ENCODE data around the gene WLS.

WLS gene

DNA sequence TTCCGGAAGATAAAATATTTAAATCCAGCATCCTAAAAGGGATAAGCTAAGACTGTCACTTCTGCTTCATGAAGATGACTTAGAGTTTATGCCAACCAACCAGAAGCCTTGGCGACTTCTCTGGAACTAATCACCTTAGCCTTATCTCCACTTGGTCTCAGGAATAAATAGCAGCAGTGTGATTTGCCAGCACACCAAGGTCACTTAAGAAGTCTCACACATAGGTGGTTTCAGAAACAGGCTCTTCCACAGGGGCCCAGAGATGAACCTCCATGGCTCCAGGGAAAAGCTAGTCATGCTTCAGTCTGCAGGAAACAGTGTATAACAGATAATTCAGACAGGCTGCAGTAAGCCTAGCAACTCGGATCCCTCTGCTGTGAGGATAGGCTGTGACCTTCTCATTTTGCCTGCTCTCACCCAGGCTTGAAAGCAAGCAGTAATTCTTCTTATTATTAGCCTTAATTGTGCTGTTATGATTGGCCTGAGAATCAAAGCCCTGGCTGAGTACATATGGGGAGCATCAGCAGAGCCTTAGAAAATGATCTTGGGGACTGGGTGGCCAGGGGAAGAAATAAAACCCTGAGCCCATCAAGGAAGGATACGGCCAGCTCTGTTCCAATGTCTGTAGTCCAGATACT is 84.7 kb downstream of the WLS start:
- no peak for ATAC-seq
- TF ChIP-seq ZFP3 (CRISPR knock-in tag; IDR thresholded peaks at IDR 0.05) (no peak), CSDC2 (CRISPR knock-in tag; IDR thresholded peaks at IDR 0.05) (no peak), TOX (CRISPR knock-in tag; IDR thresholded peaks at IDR 0.05; ENCODE audit: borderline replicate concordance) (no peak), PPARA (CRISPR knock-in tag; IDR thresholded peaks at IDR 0.05; ENCODE audit: borderline replicate concordance) (no peak), ZNF70 (CRISPR knock-in tag; IDR thresholded peaks at IDR 0.05) (no peak), BACH2 (CRISPR knock-in tag; IDR thresholded peaks at IDR 0.05; ENCODE audit: borderline replicate concordance) (no peak)
- TF ChIP-seq, protein P1, sequence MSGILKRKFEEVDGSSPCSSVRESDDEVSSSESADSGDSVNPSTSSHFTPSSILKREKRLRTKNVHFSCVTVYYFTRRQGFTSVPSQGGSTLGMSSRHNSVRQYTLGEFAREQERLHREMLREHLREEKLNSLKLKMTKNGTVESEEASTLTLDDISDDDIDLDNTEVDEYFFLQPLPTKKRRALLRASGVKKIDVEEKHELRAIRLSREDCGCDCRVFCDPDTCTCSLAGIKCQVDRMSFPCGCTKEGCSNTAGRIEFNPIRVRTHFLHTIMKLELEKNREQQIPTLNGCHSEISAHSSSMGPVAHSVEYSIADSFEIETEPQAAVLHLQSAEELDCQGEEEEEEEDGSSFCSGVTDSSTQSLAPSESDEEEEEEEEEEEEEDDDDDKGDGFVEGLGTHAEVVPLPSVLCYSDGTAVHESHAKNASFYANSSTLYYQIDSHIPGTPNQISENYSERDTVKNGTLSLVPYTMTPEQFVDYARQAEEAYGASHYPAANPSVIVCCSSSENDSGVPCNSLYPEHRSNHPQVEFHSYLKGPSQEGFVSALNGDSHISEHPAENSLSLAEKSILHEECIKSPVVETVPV (CRISPR knock-in tag; IDR thresholded peaks at IDR 0.05): no peak
- TF ChIP-seq, protein P2, sequence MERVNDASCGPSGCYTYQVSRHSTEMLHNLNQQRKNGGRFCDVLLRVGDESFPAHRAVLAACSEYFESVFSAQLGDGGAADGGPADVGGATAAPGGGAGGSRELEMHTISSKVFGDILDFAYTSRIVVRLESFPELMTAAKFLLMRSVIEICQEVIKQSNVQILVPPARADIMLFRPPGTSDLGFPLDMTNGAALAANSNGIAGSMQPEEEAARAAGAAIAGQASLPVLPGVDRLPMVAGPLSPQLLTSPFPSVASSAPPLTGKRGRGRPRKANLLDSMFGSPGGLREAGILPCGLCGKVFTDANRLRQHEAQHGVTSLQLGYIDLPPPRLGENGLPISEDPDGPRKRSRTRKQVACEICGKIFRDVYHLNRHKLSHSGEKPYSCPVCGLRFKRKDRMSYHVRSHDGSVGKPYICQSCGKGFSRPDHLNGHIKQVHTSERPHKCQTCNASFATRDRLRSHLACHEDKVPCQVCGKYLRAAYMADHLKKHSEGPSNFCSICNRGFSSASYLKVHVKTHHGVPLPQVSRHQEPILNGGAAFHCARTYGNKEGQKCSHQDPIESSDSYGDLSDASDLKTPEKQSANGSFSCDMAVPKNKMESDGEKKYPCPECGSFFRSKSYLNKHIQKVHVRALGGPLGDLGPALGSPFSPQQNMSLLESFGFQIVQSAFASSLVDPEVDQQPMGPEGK (CRISPR knock-in tag; IDR thresholded peaks at IDR 0.05; ENCODE audit: borderline replicate concordance): no peak
- TF ChIP-seq, protein P3, sequence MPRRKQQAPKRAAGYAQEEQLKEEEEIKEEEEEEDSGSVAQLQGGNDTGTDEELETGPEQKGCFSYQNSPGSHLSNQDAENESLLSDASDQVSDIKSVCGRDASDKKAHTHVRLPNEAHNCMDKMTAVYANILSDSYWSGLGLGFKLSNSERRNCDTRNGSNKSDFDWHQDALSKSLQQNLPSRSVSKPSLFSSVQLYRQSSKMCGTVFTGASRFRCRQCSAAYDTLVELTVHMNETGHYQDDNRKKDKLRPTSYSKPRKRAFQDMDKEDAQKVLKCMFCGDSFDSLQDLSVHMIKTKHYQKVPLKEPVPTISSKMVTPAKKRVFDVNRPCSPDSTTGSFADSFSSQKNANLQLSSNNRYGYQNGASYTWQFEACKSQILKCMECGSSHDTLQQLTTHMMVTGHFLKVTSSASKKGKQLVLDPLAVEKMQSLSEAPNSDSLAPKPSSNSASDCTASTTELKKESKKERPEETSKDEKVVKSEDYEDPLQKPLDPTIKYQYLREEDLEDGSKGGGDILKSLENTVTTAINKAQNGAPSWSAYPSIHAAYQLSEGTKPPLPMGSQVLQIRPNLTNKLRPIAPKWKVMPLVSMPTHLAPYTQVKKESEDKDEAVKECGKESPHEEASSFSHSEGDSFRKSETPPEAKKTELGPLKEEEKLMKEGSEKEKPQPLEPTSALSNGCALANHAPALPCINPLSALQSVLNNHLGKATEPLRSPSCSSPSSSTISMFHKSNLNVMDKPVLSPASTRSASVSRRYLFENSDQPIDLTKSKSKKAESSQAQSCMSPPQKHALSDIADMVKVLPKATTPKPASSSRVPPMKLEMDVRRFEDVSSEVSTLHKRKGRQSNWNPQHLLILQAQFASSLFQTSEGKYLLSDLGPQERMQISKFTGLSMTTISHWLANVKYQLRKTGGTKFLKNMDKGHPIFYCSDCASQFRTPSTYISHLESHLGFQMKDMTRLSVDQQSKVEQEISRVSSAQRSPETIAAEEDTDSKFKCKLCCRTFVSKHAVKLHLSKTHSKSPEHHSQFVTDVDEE (CRISPR knock-in tag; IDR thresholded peaks at IDR 0.05): no peak
- TF ChIP-seq, protein P4, sequence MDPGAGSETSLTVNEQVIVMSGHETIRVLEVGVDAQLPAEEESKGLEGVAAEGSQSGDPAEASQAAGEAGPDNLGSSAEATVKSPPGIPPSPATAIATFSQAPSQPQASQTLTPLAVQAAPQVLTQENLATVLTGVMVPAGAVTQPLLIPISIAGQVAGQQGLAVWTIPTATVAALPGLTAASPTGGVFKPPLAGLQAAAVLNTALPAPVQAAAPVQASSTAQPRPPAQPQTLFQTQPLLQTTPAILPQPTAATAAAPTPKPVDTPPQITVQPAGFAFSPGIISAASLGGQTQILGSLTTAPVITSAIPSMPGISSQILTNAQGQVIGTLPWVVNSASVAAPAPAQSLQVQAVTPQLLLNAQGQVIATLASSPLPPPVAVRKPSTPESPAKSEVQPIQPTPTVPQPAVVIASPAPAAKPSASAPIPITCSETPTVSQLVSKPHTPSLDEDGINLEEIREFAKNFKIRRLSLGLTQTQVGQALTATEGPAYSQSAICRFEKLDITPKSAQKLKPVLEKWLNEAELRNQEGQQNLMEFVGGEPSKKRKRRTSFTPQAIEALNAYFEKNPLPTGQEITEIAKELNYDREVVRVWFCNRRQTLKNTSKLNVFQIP (CRISPR knock-in tag; IDR thresholded peaks at IDR 0.05; ENCODE audit: borderline replicate concordance, low read depth): no peak

DNA sequence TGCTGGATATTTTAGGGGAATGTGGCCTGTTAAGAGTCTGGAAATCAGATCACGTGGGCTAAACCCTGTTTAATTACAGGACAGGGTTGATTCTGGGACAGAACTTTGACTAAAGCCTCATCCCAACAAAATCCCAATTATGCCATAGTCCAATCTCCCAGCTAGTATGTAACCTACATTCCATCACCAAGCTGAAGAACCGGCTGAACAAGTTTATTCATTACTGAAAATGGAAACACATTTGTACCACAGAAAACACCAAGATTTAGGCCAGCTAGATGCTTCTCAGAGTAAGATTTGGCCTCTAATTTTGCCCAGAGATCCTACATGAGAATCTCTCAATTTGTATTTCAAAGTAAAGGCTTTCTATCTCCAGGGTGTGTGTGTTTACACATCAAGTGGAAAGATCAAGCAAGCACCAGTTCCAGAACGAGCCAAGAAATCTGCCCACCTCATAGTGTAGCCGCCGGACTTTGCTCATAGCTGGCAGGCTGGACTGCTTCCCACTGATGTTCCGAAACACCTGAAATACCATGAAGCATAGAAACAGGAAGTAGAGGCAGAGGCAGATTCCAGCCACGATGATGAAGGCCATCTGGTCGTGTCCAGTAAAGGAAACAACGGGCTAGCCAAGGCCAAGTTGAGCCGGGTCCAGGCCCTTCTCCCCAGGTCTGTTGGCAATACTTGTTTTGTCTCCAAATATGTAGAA is 86.8 kb downstream of the WLS start:
- TF ChIP-seq, protein P4 (CRISPR knock-in tag; IDR thresholded peaks at IDR 0.05; ENCODE audit: borderline replicate concordance, low read depth): no peak
- no peak for TF ChIP-seq ZNF565 (CRISPR knock-in tag; conservative IDR thresholded peaks at IDR 0.05; ENCODE audit: low read depth)
- TF ChIP-seq, protein P5, sequence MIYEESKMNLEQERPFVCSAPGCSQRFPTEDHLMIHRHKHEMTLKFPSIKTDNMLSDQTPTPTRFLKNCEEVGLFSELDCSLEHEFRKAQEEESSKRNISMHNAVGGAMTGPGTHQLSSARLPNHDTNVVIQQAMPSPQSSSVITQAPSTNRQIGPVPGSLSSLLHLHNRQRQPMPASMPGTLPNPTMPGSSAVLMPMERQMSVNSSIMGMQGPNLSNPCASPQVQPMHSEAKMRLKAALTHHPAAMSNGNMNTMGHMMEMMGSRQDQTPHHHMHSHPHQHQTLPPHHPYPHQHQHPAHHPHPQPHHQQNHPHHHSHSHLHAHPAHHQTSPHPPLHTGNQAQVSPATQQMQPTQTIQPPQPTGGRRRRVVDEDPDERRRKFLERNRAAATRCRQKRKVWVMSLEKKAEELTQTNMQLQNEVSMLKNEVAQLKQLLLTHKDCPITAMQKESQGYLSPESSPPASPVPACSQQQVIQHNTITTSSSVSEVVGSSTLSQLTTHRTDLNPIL (CRISPR knock-in tag; IDR thresholded peaks at IDR 0.05; ENCODE audit: low read depth): no peak
- no peak for TF ChIP-seq RARB (CRISPR knock-in tag; IDR thresholded peaks at IDR 0.05)
- no peak for TF ChIP-seq PPARA (CRISPR knock-in tag; IDR thresholded peaks at IDR 0.05; ENCODE audit: borderline replicate concordance)
- no peak for ATAC-seq

DNA sequence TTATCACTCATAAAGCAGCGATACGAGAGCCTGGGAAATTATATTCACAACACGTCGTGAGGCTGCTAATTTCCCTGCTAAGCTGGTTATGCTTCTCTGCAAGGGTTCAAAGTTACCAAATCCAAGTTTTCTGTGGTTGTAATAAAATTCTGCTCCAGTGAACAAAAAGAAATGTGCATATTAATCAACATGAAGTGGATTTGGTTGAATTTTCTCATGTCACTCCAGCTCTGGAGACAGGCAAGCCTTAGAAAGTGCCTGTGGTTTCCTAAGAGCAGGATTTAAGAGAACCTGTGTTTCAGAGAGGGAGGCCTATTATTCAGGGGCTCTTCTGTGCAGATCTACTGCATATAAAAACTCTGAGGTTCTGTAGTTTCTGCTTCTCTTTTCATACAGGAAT is 87.5 kb downstream of the WLS start:
- no peak for ATAC-seq
- no peak for TF ChIP-seq OSR1 (CRISPR knock-in tag; IDR thresholded peaks at IDR 0.05)
- no peak for TF ChIP-seq ISL1 (CRISPR knock-in tag; IDR thresholded peaks at IDR 0.05)
- no peak for TF ChIP-seq TOX (CRISPR knock-in tag; IDR thresholded peaks at IDR 0.05; ENCODE audit: borderline replicate concordance)
- TF ChIP-seq, protein P2 (CRISPR knock-in tag; IDR thresholded peaks at IDR 0.05; ENCODE audit: borderline replicate concordance): no peak
- no peak for TF ChIP-seq ESRRG (CRISPR knock-in tag; IDR thresholded peaks at IDR 0.05)
- TF ChIP-seq GLIS3 (CRISPR knock-in tag; IDR thresholded peaks at IDR 0.05): no peak
- TF ChIP-seq ARNTL (CRISPR knock-in tag; IDR thresholded peaks at IDR 0.05; ENCODE audit: borderline replicate concordance, low read depth): no peak
- TF ChIP-seq ZFP3 (CRISPR knock-in tag; IDR thresholded peaks at IDR 0.05): no peak
- TF ChIP-seq ZNF8 (CRISPR knock-in tag; IDR thresholded peaks at IDR 0.05): no peak
- TF ChIP-seq, protein P5 (CRISPR knock-in tag; IDR thresholded peaks at IDR 0.05; ENCODE audit: low read depth): no peak
- TF ChIP-seq CSDC2 (CRISPR knock-in tag; IDR thresholded peaks at IDR 0.05): no peak
- TF ChIP-seq RARB (CRISPR knock-in tag; IDR thresholded peaks at IDR 0.05): no peak
- TF ChIP-seq, protein P1 (CRISPR knock-in tag; IDR thresholded peaks at IDR 0.05): no peak
